Endothelial cell of umbilical vein (primary cell): ENCODE measurements around the gene ADIPOR2. TPM values are rescaled to one million over a fixed set of nuclear protein-coding genes. Genes with fewer than 3 reads are reported as not detected.

Source experiments
- BruUV-seq: library from RNA; stranded (reverse); fragments of 400-500 nt; replicated peaks from 2 replicates; lab custom pipeline; 2021; lab: Mats Ljungman, UMichigan
- CTCF ChIA-PET: fragments of 300-600, 350-600 bp; sonication (Branson Sonifier 250); formaldehyde crosslinking; loops from one replicate; lab custom pipeline; 2021; ENCODE audit warnings: antibody characterized with exemption, inconsistent platforms; lab: Charles Lee
- POLR2A ChIA-PET: fragments of 300-600, 350-600 bp; sonication (Branson Sonifier 250); formaldehyde crosslinking; loops from one replicate; lab custom pipeline; 2021; ENCODE audit warnings: antibody characterized with exemption, inconsistent platforms; lab: Charles Lee
- DNase-seq: peaks from one replicate; pipeline ENCODE4 v3.0.0-alpha.2; 2011; ENCODE audit warnings: low read depth, low spot score
- FAIRE-seq: peaks from 2 replicates; lab custom pipeline; 2011; peaks lifted over from hg19 to GRCh38; lab: Jason Lieb, UNC
- H2AFZ ChIP-seq: 2 replicates; pipeline ENCODE4 v1.6.0; 2012; ENCODE audit warnings: low read depth, low read length, control low read depth, inconsistent platforms
- H3K27ac ChIP-seq: 2 replicates; pipeline ENCODE4 v1.5.1; 2011; ENCODE audit warnings: low read depth, mild to moderate bottlenecking, control low read depth, low read length, moderate library complexity; ENCODE audit not compliant: insufficient read depth
- H3K27me3 ChIP-seq, 2 experiments: 2 replicates each; pipeline versions ENCODE4 v1.6.0 to v1.6.1; 2011; ENCODE audit warnings: low read length in 2 of 2, mixed read lengths in 1 of 2; ENCODE audit not compliant: control insufficient read depth in 2 of 2, insufficient read depth in 2 of 2
- H3K36me3 ChIP-seq, 2 experiments: 2 replicates in 1 of 2; 3 replicates in 1 of 2; pipeline ENCODE4 v1.5.1; 2011; ENCODE audit warnings: low read length in 2 of 2, mild to moderate bottlenecking in 1 of 2, moderate library complexity in 1 of 2; ENCODE audit not compliant: control insufficient read depth in 2 of 2, insufficient read depth in 2 of 2; ENCODE audit errors: extremely low read depth in 1 of 2
- H3K4me1 ChIP-seq: 3 replicates; pipeline ENCODE4 v1.5.1; 2011; ENCODE audit warnings: mild to moderate bottlenecking, low read length; ENCODE audit not compliant: control insufficient read depth, insufficient read depth; ENCODE audit errors: extremely low read depth
- H3K4me2 ChIP-seq: 2 replicates; pipeline ENCODE4 v1.6.1; 2011; ENCODE audit warnings: low read length, control low read depth, mixed read lengths; ENCODE audit not compliant: insufficient read depth
- H3K4me3 ChIP-seq, 3 experiments: fragments of 200-600 bp in 1 of 3; sonication (generic), shearing (Covaris generic) in 1 of 3; replicated peaks in 1 of 3; 2 replicates each; pipeline ENCODE4 v1.5.1; 2011 to 2016; ENCODE audit warnings: control low read depth in 3 of 3, low read length in 3 of 3, mild to moderate bottlenecking in 2 of 3, inconsistent platforms in 1 of 3, low read depth in 1 of 3, moderate library complexity in 1 of 3; ENCODE audit not compliant: insufficient read depth in 1 of 3
- H3K79me2 ChIP-seq: 2 replicates; pipeline ENCODE4 v1.6.0; 2012; ENCODE audit warnings: low read length, inconsistent platforms; ENCODE audit not compliant: control insufficient read depth, insufficient read depth
- H3K9ac ChIP-seq: replicated peaks from 2 replicates; pipeline ENCODE3; 2011; ENCODE audit warnings: low read length, control low read depth; ENCODE audit not compliant: insufficient read depth; ENCODE audit errors: extremely low read depth
- H3K9me1 ChIP-seq: replicated peaks from 3 replicates; pipeline ENCODE4 v1.6.0; 2011; ENCODE audit warnings: mild to moderate bottlenecking, low read length; ENCODE audit not compliant: control insufficient read depth, insufficient read depth; ENCODE audit errors: extremely low read depth
- H3K9me3 ChIP-seq: replicated peaks from 2 replicates; pipeline ENCODE4 v1.5.1; 2012; ENCODE audit warnings: low read length, inconsistent platforms; ENCODE audit not compliant: control insufficient read depth, insufficient read depth
- H4K20me1 ChIP-seq: replicated peaks from 2 replicates; pipeline ENCODE3; 2011; ENCODE audit warnings: mild to moderate bottlenecking, low read length; ENCODE audit not compliant: control insufficient read depth, insufficient read depth; ENCODE audit errors: extremely low read depth
- EZH2 ChIP-seq: IDR thresholded peaks from 2 replicates; pipeline ENCODE4 v1.6.1; 2012; ENCODE audit warnings: borderline replicate concordance, low read depth, mild to moderate bottlenecking, moderate library complexity, low read length, inconsistent platforms; ENCODE audit not compliant: severe bottlenecking
- FOS ChIP-seq: IDR thresholded peaks from 2 replicates; pipeline ENCODE4 v1.6.1; 2011; ENCODE audit warnings: mild to moderate bottlenecking, low read length, moderate library complexity, borderline replicate concordance; ENCODE audit not compliant: insufficient read depth
- GATA2 ChIP-seq: IDR thresholded peaks from 2 replicates; pipeline ENCODE4 v1.7.0; 2011; ENCODE audit warnings: low read depth, mild to moderate bottlenecking, moderate library complexity, mixed read lengths, low read length; ENCODE audit not compliant: insufficient read length, insufficient read depth
- JUN ChIP-seq: IDR thresholded peaks from 2 replicates; pipeline ENCODE4 v1.6.1; 2011; ENCODE audit warnings: borderline replicate concordance, low read depth; ENCODE audit not compliant: insufficient read length, insufficient read depth
- MYC ChIP-seq: IDR thresholded peaks from one replicate; pipeline ENCODE4 v1.6.1; 2011; ENCODE audit warnings: mild to moderate bottlenecking, low read depth, low read length
- POLR2A ChIP-seq: IDR thresholded peaks from 2 replicates; pipeline ENCODE4 v1.6.1; 2012; ENCODE audit warnings: low read depth, mild to moderate bottlenecking, control low read depth, low read length
- POLR2AphosphoS5 ChIP-seq: IDR thresholded peaks from 2 replicates; pipeline ENCODE4 v1.6.1; 2012; ENCODE audit warnings: low read depth, mild to moderate bottlenecking, control low read depth, low read length, moderate library complexity; ENCODE audit not compliant: insufficient read depth
- dilution Hi-C: fragments of 300-500 bp; cut with MboI; formaldehyde crosslinking; loops from one replicate; pipeline ENCODE4 v1.15.0; 2019; ENCODE audit warnings: low sequenced_read_pairs; ENCODE audit not compliant: extremely low pct_ligation_motif_present
- intact Hi-C: fragments of 100-400 bp; cut with micrococcal nuclease; formaldehyde crosslinking; loops from one replicate; pipeline ENCODE4 v1.10.0; 2022
- polyA plus RNA-seq, 4 experiments: library from polyadenylated mRNA; depleted of rRNA in 3 of 4; stranded (reverse) in 3 of 4; unstranded in 1 of 4; fragments of >200 nt; gene quantifications; 2 replicates each; pipeline versions ENCODE4 v1.2.1 to v1.2.3, GENCODE V29; 2011 to 2012; ENCODE audit warnings: missing spikeins in 1 of 4
- total RNA-seq: library from RNA; stranded (reverse); gene quantifications from 2 replicates; pipeline ENCODE4 v1.2.3, GENCODE V29; 2021
- TF ChIP-seq, protein P1 (sequence below), 2 donors: IDR thresholded peaks; 1 replicate in 1 of 2; 2 replicates in 1 of 2; pipeline ENCODE4 v1.5.1; 2011; ENCODE audit warnings: low read length in 2 of 2, mild to moderate bottlenecking in 2 of 2, moderate library complexity in 2 of 2, control low read depth in 1 of 2, inconsistent platforms in 1 of 2, low read depth in 1 of 2; ENCODE audit not compliant: insufficient read depth in 1 of 2; ENCODE audit errors: extremely low read depth in 1 of 2
- TF ChIP-seq, protein P2 (sequence below): IDR thresholded peaks from 2 replicates; pipeline ENCODE4 v1.6.1; 2011; ENCODE audit not compliant: insufficient read depth, insufficient read length

ADIPOR2 gene
- total and polyA plus RNA-seq, 2 donors (not counting 3 experiments of a cell fraction or from before 2014, with no cell fraction given): 22.5 to 57.3 TPM

DNA sequence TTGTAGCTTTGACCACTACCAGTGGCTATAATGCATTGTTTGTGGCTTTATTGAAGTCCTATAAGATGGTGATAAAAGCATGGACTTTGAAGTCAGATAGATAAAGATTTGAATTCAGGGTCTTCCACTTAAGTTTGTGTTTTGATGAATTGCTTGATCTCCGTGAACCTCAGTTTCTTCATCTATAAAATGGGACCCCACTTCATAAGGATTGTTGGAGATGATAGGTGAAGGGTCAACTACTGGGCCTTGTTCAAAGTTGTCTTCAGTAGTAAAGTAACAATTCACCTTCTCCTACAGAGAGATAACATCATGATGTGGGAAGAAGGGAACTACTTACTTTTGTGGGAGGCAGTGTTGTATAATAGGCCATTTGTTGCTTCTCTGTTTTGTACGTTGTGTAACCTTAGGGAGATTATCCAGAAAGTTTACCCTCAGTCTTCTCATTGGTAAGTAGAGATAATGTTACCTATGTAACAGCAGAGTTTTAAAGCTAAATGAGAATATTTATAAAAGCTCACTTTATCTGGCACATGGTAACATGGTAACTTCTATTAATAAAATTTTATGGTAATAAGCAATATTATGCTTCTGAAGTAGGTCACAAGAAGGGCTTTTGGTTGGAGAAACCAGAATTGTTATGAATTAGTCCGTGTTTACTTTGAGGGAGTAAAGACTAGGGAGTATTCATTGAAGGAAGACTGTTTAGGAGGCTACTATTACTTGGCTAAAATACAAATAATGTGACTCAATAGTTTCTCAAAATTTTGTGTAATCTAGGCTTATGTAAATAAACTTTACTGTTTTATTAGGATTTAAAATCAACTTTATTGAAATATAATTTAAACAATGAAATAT lies 15.1 kb downstream of the ADIPOR2 start:
- no peaks in the 10 kb centered on the region for H3K9me3 ChIP-seq
- no TSS peak for BruUV-seq
- dilution Hi-C loops (no loop called here), intact Hi-C loops (no loop called here)
- no peak overlapping the region for H3K27ac ChIP-seq
- no peak for DNase-seq
- no peak overlapping the region for H2AFZ ChIP-seq
- H3K9ac ChIP-seq: no peak overlapping the region
- no peak for FAIRE-seq
- H4K20me1 ChIP-seq: peaks cover 11% of the 10 kb centered on the region
- TF ChIP-seq POLR2AphosphoS5 (no peak), EZH2 (no peak), FOS (no peak), JUN (no peak), POLR2A (no peak), MYC (no peak), GATA2 (no peak)
- TF ChIP-seq, protein P1, sequence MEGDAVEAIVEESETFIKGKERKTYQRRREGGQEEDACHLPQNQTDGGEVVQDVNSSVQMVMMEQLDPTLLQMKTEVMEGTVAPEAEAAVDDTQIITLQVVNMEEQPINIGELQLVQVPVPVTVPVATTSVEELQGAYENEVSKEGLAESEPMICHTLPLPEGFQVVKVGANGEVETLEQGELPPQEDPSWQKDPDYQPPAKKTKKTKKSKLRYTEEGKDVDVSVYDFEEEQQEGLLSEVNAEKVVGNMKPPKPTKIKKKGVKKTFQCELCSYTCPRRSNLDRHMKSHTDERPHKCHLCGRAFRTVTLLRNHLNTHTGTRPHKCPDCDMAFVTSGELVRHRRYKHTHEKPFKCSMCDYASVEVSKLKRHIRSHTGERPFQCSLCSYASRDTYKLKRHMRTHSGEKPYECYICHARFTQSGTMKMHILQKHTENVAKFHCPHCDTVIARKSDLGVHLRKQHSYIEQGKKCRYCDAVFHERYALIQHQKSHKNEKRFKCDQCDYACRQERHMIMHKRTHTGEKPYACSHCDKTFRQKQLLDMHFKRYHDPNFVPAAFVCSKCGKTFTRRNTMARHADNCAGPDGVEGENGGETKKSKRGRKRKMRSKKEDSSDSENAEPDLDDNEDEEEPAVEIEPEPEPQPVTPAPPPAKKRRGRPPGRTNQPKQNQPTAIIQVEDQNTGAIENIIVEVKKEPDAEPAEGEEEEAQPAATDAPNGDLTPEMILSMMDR (IDR thresholded peaks at IDR 0.05; ENCODE audit: extremely low read depth in 1 of 2, insufficient read depth in 1 of 2, low read depth in 1 of 2, low read length in 2 of 2): no peak
- TF ChIP-seq, protein P2, sequence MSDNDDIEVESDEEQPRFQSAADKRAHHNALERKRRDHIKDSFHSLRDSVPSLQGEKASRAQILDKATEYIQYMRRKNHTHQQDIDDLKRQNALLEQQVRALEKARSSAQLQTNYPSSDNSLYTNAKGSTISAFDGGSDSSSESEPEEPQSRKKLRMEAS: no peak
- no peaks in the 10 kb centered on the region for H3K36me3 ChIP-seq
- no peaks in the 10 kb centered on the region for H3K9me1 ChIP-seq
- no peak overlapping the region for H3K4me2 ChIP-seq
- H3K27me3 ChIP-seq: no peaks in the 10 kb centered on the region
- POLR2A ChIA-PET: no interaction called here
- H3K4me1 ChIP-seq: peaks cover 2% of the 10 kb centered on the region
- H3K79me2 ChIP-seq: peaks cover 84% of the 10 kb centered on the region
- no peak overlapping the region for H3K4me3 ChIP-seq
- CTCF ChIA-PET: interaction anchor here (1.4 kb wide), 1 partner anchor 9 kb away, joined by 5 read pairs; no protein-coding TSS in a partner anchor
